Transverse colon (tissue), 4 donors: Measurements from ENCODE around the gene TMCO6. TPM values are rescaled to one million over a fixed set of nuclear protein-coding genes. Genes with fewer than 3 reads are reported as not detected.
A peak's percentile ranks its signal among the peaks of the same experiment; 100 is the strongest.

Experiments
- DNase-seq: peaks from one replicate; pipeline ENCODE4 v3.0.0-alpha.2; 2019
- H3K27ac ChIP-seq, 4 donors: fragments of 200-600 bp; sonication (generic); 2 replicates each; pipeline ENCODE4 v1.5.1; 2016 to 2018; ENCODE audit warnings: inconsistent platforms in 4 of 4
- H3K27me3 ChIP-seq: fragments of 200-600 bp; sonication (generic); 2 replicates; pipeline ENCODE4 v1.5.1; 2017; ENCODE audit warnings: inconsistent platforms
- H3K36me3 ChIP-seq, 4 donors: fragments of 200-600 bp; sonication (generic); 2 replicates each; pipeline ENCODE4 v1.5.1; 2017 to 2019; ENCODE audit warnings: inconsistent platforms in 4 of 4
- H3K4me1 ChIP-seq, 4 donors: fragments of 200-600 bp; sonication (generic); 2 replicates each; pipeline ENCODE4 v1.5.1; 2017 to 2020; ENCODE audit warnings: inconsistent platforms in 4 of 4
- H3K4me3 ChIP-seq, 4 donors: fragments of 200-600 bp; sonication (generic); 1 replicate in 1 of 4; 2 replicates in 3 of 4; pipeline versions ENCODE4 v1.5.1 to v1.6.1; 2017 to 2019; ENCODE audit warnings: inconsistent platforms in 4 of 4
- H3K9me3 ChIP-seq, 2 donors: fragments of 200-600 bp; sonication (generic); 2 replicates each; pipeline ENCODE4 v1.5.1; 2017 to 2019; ENCODE audit warnings: inconsistent platforms in 2 of 2
- CTCF ChIP-seq, 5 experiments: fragments of 200-600 bp in 3 of 5; fragments of 450-650 bp in 2 of 5; sonication (generic) in 3 of 5; IDR thresholded peaks; 1 replicate in 2 of 5; 2 replicates in 3 of 5; pipeline ENCODE4 v1.5.1; 2016 to 2017; ENCODE audit warnings: antibody characterized with exemption in 5 of 5, inconsistent platforms in 3 of 5, mild to moderate bottlenecking in 2 of 5, moderate library complexity in 1 of 5
- EP300 ChIP-seq: sonication (generic); formaldehyde crosslinking; IDR thresholded peaks from one replicate; pipeline ENCODE4 v1.6.1; 2017; ENCODE audit warnings: antibody characterized with exemption, low read depth
- POLR2A ChIP-seq: fragments of 450-650 bp; IDR thresholded peaks from one replicate; pipeline ENCODE4 v1.6.1; 2016; ENCODE audit warnings: antibody characterized with exemption, mild to moderate bottlenecking, moderate library complexity
- POLR2AphosphoS5 ChIP-seq, 3 donors: sonication (generic); formaldehyde crosslinking; IDR thresholded peaks; one replicate each; pipeline ENCODE4 v1.6.1; 2016; ENCODE audit warnings: antibody characterized with exemption in 3 of 3
- WGBS, 2 donors: methylation state at CpG; one replicate each; pipeline ENCODE4 v1.1.5; 2018; ENCODE audit warnings: low coverage in 1 of 2; 5-methylcytosine and 5-hydroxymethylcytosine counted together
- in situ Hi-C, 4 donors: fragments of 200-750 bp; cut with MboI; loops; one replicate each; pipeline versions ENCODE4 v1.15.0 to v1.15.1; 2017; ENCODE audit warnings: low sequenced_read_pairs in 3 of 4, low pct_ligation_motif_present in 1 of 4, low pct_unique_long_range_greater_than_20kb in 1 of 4
- intact Hi-C: fragments of 100-400 bp; cut with DNase I; formaldehyde crosslinking; loops from one replicate; pipeline ENCODE4 v1.15.1; 2023; ENCODE audit warnings: low total_unique reads
- total RNA-seq, 4 donors: library from RNA; depleted of rRNA; stranded (reverse); fragments of >200 nt; gene quantifications; one replicate each; pipeline ENCODE4 v1.1.0, GENCODE V29; 2016

The TMCO6 gene
- total RNA-seq, 4 donors from 2014 or later: 0.75 to 99.2 (median 40.2) TPM

GRCh38 chr5:140632366-140633020 is 6.8 kb upstream of the TMCO6 start:
- Histone ChIP-seq H3K4me3 (peak overlapping the region; percentile 17 to 62 (median 44)), H3K36me3 (no peaks in the 10 kb centered on the region), H3K4me1 (peaks cover 5 to 30% (median 13%) of the 10 kb centered on the region in 4 donors), H3K27me3 (no peaks in the 10 kb centered on the region), H3K9me3 (no peaks in the 10 kb centered on the region), H3K27ac (peak overlapping the region; percentile 78 to 82 (median 82))
- intact Hi-C loops: loop anchor here (10.0 kb wide), 1 partner anchor 228 kb away; the partner anchor contains the start of gene ANKHD1
- TF ChIP-seq POLR2A: no peak
- peak in 2 of 3 donors; percentile 2 to 25 for TF ChIP-seq POLR2AphosphoS5 (IDR thresholded peaks at IDR 0.05)
- no peak for TF ChIP-seq CTCF (IDR thresholded peaks at IDR 0.05)
- DNase-seq: peak; percentile 63
- in situ Hi-C loops: loop anchor here in 3 of 4 donors (10.0 kb wide), 2 partner anchors 58 to 68 kb away; partner anchors contain the start of genes APBB3 (in 2 of the 3) and SLC35A4 (in 2 of the 3)
- 4% methylated on average over 31 of the region's 51 CpGs; no CpG with 5 or more reads in 1 of the 2 donors for WGBS, 2 donors

- H3K27ac ChIP-seq: peak within 1 kb of the TSS; percentile 78 to 82 (median 82)
- TF ChIP-seq CTCF (IDR thresholded peaks at IDR 0.05) (peak in 2 of 5 experiments; percentile 5 to 33), POLR2AphosphoS5 (IDR thresholded peaks at IDR 0.05) (peak in 1 of 3 donors; percentile 25), EP300 (no peak), POLR2A (no peak)
- in situ Hi-C loops (loop anchor here in 3 of 4 donors (10.0 kb wide), 2 partner anchors 58 to 68 kb away; partner anchors contain the start of genes APBB3 (in 2 of the 3) and SLC35A4 (in 2 of the 3)), intact Hi-C loops (loop anchor here (10.0 kb wide), 1 partner anchor 228 kb away; the partner anchor contains the start of gene ANKHD1)
- peak; percentile 71 for DNase-seq
- H3K4me1 ChIP-seq: peaks cover 5 to 30% (median 13%) of the 10 kb centered on the region in 4 donors
- H3K27me3 ChIP-seq: no peaks in the 10 kb centered on the region
- WGBS, 2 donors: 10 to 50% methylated on average over 1 to 16 of the region's 16 CpGs
- H3K4me3 ChIP-seq: peak within 1 kb of the TSS; percentile 17 to 62 (median 44)
- H3K36me3 ChIP-seq: no peaks in the 10 kb centered on the region
- H3K9me3 ChIP-seq: no peaks in the 10 kb centered on the region
Observed at GRCh38 chr5:140633021-140633471, 6.2 kb upstream of the TMCO6 start, which contains the start of gene CD14. CD14 (minus strand) TSS chr5:140633175; CDS start chr5:140633071, 104 bp downstream.

- H3K36me3 ChIP-seq: no peaks in the 10 kb centered on the region
- no peaks in the 10 kb centered on the region for H3K27me3 ChIP-seq
- in situ Hi-C loops: loop anchor here in 3 of 4 donors (10.0 kb wide), 2 partner anchors 59 to 69 kb away; partner anchors contain the start of genes APBB3 (in 2 of the 3) and SLC35A4 (in 2 of the 3)
- peaks cover 5 to 33% (median 13%) of the 10 kb centered on the region in 4 donors for H3K4me1 ChIP-seq
- DNase-seq: no peak
- peak overlapping the region in 2 of 4 donors; percentile 34 to 62 for H3K4me3 ChIP-seq
- WGBS, 2 donors: 92 to 94% methylated on average over 2 of the region's 2 CpGs
- TF ChIP-seq EP300 (no peak), POLR2A (no peak), POLR2AphosphoS5 (IDR thresholded peaks at IDR 0.05) (no peak), CTCF (IDR thresholded peaks at IDR 0.05) (no peak)
- intact Hi-C loops: loop anchor here (10.0 kb wide), 1 partner anchor 229 kb away; the partner anchor contains the start of gene ANKHD1
- peak overlapping the region; percentile 78 to 82 (median 82) for H3K27ac ChIP-seq
- no peaks in the 10 kb centered on the region for H3K9me3 ChIP-seq
Observed at GRCh38 chr5:140633501-140633900, 5.8 kb upstream of the TMCO6 start.

GRCh38 chr5:140634103-140634502 is 5.1 kb upstream of the TMCO6 start:
- DNase-seq: no peak
- in situ Hi-C loops: loop anchor here in 3 of 4 donors (10.0 kb wide), 2 partner anchors 59 to 69 kb away; partner anchors contain the start of genes APBB3 (in 2 of the 3) and SLC35A4 (in 2 of the 3)
- H3K27me3 ChIP-seq: no peaks in the 10 kb centered on the region
- 55 to 62% methylated on average over 3 of the region's 3 CpGs for WGBS, 2 donors
- H3K9me3 ChIP-seq: no peaks in the 10 kb centered on the region
- H3K27ac ChIP-seq: peak overlapping the region in 2 of 4 donors; percentile 78 to 82
- intact Hi-C loops: loop anchor here (10.0 kb wide), 1 partner anchor 229 kb away; the partner anchor contains the start of gene ANKHD1
- peaks cover 5 to 37% (median 17%) of the 10 kb centered on the region in 4 donors for H3K4me1 ChIP-seq
- H3K36me3 ChIP-seq: no peaks in the 10 kb centered on the region
- no peak for TF ChIP-seq CTCF (IDR thresholded peaks at IDR 0.05)
- TF ChIP-seq POLR2A: no peak
- TF ChIP-seq POLR2AphosphoS5 (IDR thresholded peaks at IDR 0.05): no peak
- no peak for TF ChIP-seq EP300
- H3K4me3 ChIP-seq: no peak overlapping the region
